ENCODE results near the gene ALDH1A1.

ALDH1A1 gene

GRCh38 chr9:72857624-72857996 lies 95.2 kb downstream of the ALDH1A1 start:
- Histone ChIP-seq H3K4me3 (ENCODE audit: low read length) (no peak overlapping the region), H3K9me3 (ENCODE audit: low read length) (no peaks in the 10 kb centered on the region), H3K36me3 (ENCODE audit: insufficient read depth, low read length) (no peaks in the 10 kb centered on the region), H3K4me1 (ENCODE audit: insufficient read depth, low read length) (no peaks in the 10 kb centered on the region), H3K27me3 (ENCODE audit: insufficient read depth, low read length) (no peaks in the 10 kb centered on the region), H2AFZ (ENCODE audit: low read depth, low read length) (no peak overlapping the region)

GRCh38 chr9:72856972-72857623 lies 95.8 kb downstream of the ALDH1A1 start:
- Histone ChIP-seq H3K9me3 (ENCODE audit: low read length) (no peaks in the 10 kb centered on the region), H3K4me1 (ENCODE audit: insufficient read depth, low read length) (no peaks in the 10 kb centered on the region)

GRCh38 chr9:72855890-72856523 lies 96.8 kb downstream of the ALDH1A1 start:
- Histone ChIP-seq H3K4me3 (ENCODE audit: low read length) (no peak overlapping the region), H3K9me3 (ENCODE audit: low read length) (no peaks in the 10 kb centered on the region), H2AFZ (ENCODE audit: low read depth, low read length) (no peak overlapping the region), H3K27me3 (ENCODE audit: insufficient read depth, low read length) (no peaks in the 10 kb centered on the region), H3K4me1 (ENCODE audit: insufficient read depth, low read length) (no peaks in the 10 kb centered on the region), H3K36me3 (ENCODE audit: insufficient read depth, low read length) (no peaks in the 10 kb centered on the region)

More at GRCh38 chr9:72856972-72857623, 95.8 kb downstream of the ALDH1A1 start:
- Histone ChIP-seq H3K27me3 (ENCODE audit: insufficient read depth, low read length) (no peaks in the 10 kb centered on the region), H3K4me3 (ENCODE audit: low read length) (no peak overlapping the region), H2AFZ (ENCODE audit: low read depth, low read length) (no peak overlapping the region), H3K36me3 (ENCODE audit: insufficient read depth, low read length) (no peaks in the 10 kb centered on the region)

DNA sequence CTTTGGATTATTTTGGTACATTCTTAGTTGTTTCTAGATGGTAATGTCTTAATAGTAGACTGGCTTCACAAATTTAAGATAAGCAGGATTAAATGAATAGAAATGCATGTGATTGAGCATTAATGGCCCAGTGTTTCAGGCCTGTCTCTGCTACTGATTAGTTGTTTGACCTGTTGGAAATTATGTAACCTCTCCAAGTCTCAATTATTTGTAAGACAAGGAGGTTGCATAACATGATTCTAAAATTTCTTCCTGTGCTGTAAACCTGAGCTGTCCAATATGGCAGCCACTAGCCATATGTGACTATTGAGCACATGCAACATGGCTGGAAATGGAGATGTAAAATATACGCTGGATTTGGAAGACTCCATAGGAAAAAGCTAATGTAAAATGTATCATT lies 97.5 kb downstream of the ALDH1A1 start:
- no peaks in the 10 kb centered on the region for H3K9me3 ChIP-seq (ENCODE audit: low read length)
- no peak overlapping the region for H3K4me3 ChIP-seq (ENCODE audit: low read length)
- H3K4me1 ChIP-seq (ENCODE audit: insufficient read depth, low read length) = no peaks in the 10 kb centered on the region
- no peaks in the 10 kb centered on the region for H3K27me3 ChIP-seq (ENCODE audit: insufficient read depth, low read length)
- H2AFZ ChIP-seq (ENCODE audit: low read depth, low read length) = no peak overlapping the region
- H3K36me3 ChIP-seq (ENCODE audit: insufficient read depth, low read length) = no peaks in the 10 kb centered on the region
